SK-N-SH (cell line): ENCODE measurements around the gene PLK3. TPM values are rescaled to one million over a fixed set of nuclear protein-coding genes. Genes with fewer than 3 reads are reported as not detected.
A peak's percentile ranks its signal among the peaks of the same experiment; 100 is the strongest.

Experiments used
- CTCF ChIA-PET: fragments of 300-600, 350-600 bp; formaldehyde crosslinking; extraction: SDS; loops from one replicate; lab custom pipeline; 2021; lab: Yijun Ruan, JAX
- POLR2A ChIA-PET: fragments of 350-600 bp; sonication (Branson Sonifier 250); formaldehyde crosslinking; extraction: SDS; loops from one replicate; lab custom pipeline; 2020; ENCODE audit warnings: antibody characterized with exemption, inconsistent platforms; lab: Yijun Ruan, JAX
- DNase-seq: peaks from one replicate; pipeline ENCODE4 v3.0.0; 2012
- H2AFZ ChIP-seq: fragments of 200-600 bp; sonication (generic); 2 replicates; pipeline ENCODE4 v1.8.1; 2016; ENCODE audit warnings: antibody characterized with exemption, mild to moderate bottlenecking, low read depth
- H3F3A ChIP-seq: fragments of 200-600 bp; sonication (generic); replicated peaks from 2 replicates; pipeline ENCODE3; 2016; ENCODE audit warnings: antibody characterized with exemption, mild to moderate bottlenecking; ENCODE audit not compliant: insufficient read depth
- H3K27ac ChIP-seq, 2 experiments: fragments of 200-500 bp in 1 of 2; fragments of 200-600 bp in 1 of 2; sonication (Bioruptor generic) in 1 of 2; sonication (generic), shearing (Covaris generic) in 1 of 2; 2 replicates each; pipeline versions ENCODE4 v1.5.1 to v1.6.1; 2014 to 2016; ENCODE audit warnings: low read depth in 2 of 2, inconsistent platforms in 1 of 2, low read length in 1 of 2, mild to moderate bottlenecking in 1 of 2, mixed read lengths in 1 of 2
- H3K27me3 ChIP-seq: fragments of 200-600 bp; sonication (generic), shearing (Covaris generic); 2 replicates; pipeline ENCODE4 v1.6.1; 2016; ENCODE audit warnings: mixed run types; ENCODE audit not compliant: insufficient read depth
- H3K36me3 ChIP-seq, 2 experiments: fragments of 200-500 bp in 1 of 2; fragments of 200-600 bp in 1 of 2; sonication (Bioruptor generic) in 1 of 2; sonication (generic) in 1 of 2; replicated peaks in 1 of 2; 2 replicates each; pipeline versions ENCODE3 to v1.5.1; 2014 to 2016; ENCODE audit warnings: low read length in 1 of 2, mild to moderate bottlenecking in 1 of 2; ENCODE audit not compliant: insufficient read depth in 2 of 2, control insufficient read depth in 1 of 2
- H3K4me1 ChIP-seq, 2 experiments: fragments of 200-500 bp in 1 of 2; fragments of 200-600 bp in 1 of 2; sonication (Bioruptor generic) in 1 of 2; sonication (generic), shearing (Covaris generic) in 1 of 2; 2 replicates each; pipeline versions ENCODE4 v1.5.1 to v1.6.1; 2014 to 2016; ENCODE audit warnings: low read depth in 1 of 2, low read length in 1 of 2, mixed run types in 1 of 2; ENCODE audit not compliant: insufficient read depth in 2 of 2, control insufficient read depth in 1 of 2
- H3K4me2 ChIP-seq: fragments of 200-600 bp; sonication (generic), shearing (Covaris generic); 2 replicates; pipeline ENCODE4 v1.6.1; 2017; ENCODE audit warnings: mixed run types
- H3K4me3 ChIP-seq, 2 experiments: fragments of 200-500 bp in 1 of 2; fragments of 200-600 bp in 1 of 2; sonication (Bioruptor generic) in 1 of 2; sonication (generic), shearing (Covaris generic) in 1 of 2; 2 replicates each; pipeline versions ENCODE4 v1.5.1 to v1.8.1; 2014 to 2016; ENCODE audit warnings: low read depth in 2 of 2, inconsistent platforms in 1 of 2, low read length in 1 of 2, mild to moderate bottlenecking in 1 of 2, mixed read lengths in 1 of 2, moderate library complexity in 1 of 2
- H3K79me2 ChIP-seq: fragments of 200-600 bp; sonication (generic); 2 replicates; pipeline ENCODE4 v1.8.1; 2017; ENCODE audit warnings: mild to moderate bottlenecking; ENCODE audit not compliant: insufficient read depth
- H3K9ac ChIP-seq: fragments of 200-600 bp; sonication (generic); 2 replicates; pipeline ENCODE4 v1.6.1; 2017; ENCODE audit warnings: mixed run types
- H3K9me2 ChIP-seq: fragments of 200-600 bp; sonication (generic); 2 replicates; pipeline ENCODE4 v1.6.1; 2017; ENCODE audit warnings: mixed run types
- H3K9me3 ChIP-seq: fragments of 200-600 bp; sonication (generic); 2 replicates; pipeline ENCODE4 v1.6.1; 2017; ENCODE audit warnings: mixed run types, mild to moderate bottlenecking, moderate library complexity
- H4K20me1 ChIP-seq: fragments of 200-600 bp; sonication (generic); 2 replicates; pipeline ENCODE4 v1.6.1; 2017; ENCODE audit warnings: mild to moderate bottlenecking, mixed run types; ENCODE audit not compliant: insufficient read depth
- CHD2 ChIP-seq: fragments of 150-350 bp; IDR thresholded peaks from 2 replicates; pipeline ENCODE4 v1.6.1; 2018; ENCODE audit warnings: low read length; ENCODE audit not compliant: partially characterized antibody
- ELF1 ChIP-seq: IDR thresholded peaks from 2 replicates; pipeline ENCODE4 v1.4.0; 2012
- FOSL2 ChIP-seq: IDR thresholded peaks from 2 replicates; pipeline ENCODE4 v1.4.0; 2012; ENCODE audit warnings: low read depth, mild to moderate bottlenecking, moderate library complexity, borderline replicate concordance
- FOXJ3 ChIP-seq: sonication (generic); formaldehyde crosslinking; IDR thresholded peaks from 2 replicates; pipeline ENCODE4 v1.5.1; 2020; ENCODE audit warnings: mild to moderate bottlenecking, missing genetic modification reagents
- FOXM1 ChIP-seq: IDR thresholded peaks from 2 replicates; pipeline ENCODE4 v1.4.0; 2012; ENCODE audit warnings: low read depth, mild to moderate bottlenecking
- GATA2 ChIP-seq: sonication (generic); formaldehyde crosslinking; IDR thresholded peaks from 2 replicates; pipeline ENCODE4 v1.5.0; 2020; ENCODE audit warnings: mild to moderate bottlenecking, missing genetic modification reagents
- JUND ChIP-seq: IDR thresholded peaks from 2 replicates; pipeline ENCODE4 v1.4.0; 2012
- MXI1 ChIP-seq: IDR thresholded peaks from 2 replicates; pipeline ENCODE4 v1.6.1; 2012; ENCODE audit warnings: mild to moderate bottlenecking, low read depth, low read length, improper control_type of control experiment
- NRF1 ChIP-seq: IDR thresholded peaks from 2 replicates; pipeline ENCODE4 v1.6.1; 2012; ENCODE audit warnings: low read depth, mild to moderate bottlenecking, low read length
- POLR2AphosphoS5 ChIP-seq: IDR thresholded peaks from 2 replicates; pipeline ENCODE4 v1.6.1; 2012; ENCODE audit warnings: low read depth, low read length
- RAD21 ChIP-seq: IDR thresholded peaks from 2 replicates; pipeline ENCODE4 v1.6.1; 2012; ENCODE audit warnings: mild to moderate bottlenecking, low read length
- RXRA ChIP-seq: IDR thresholded peaks from 2 replicates; pipeline ENCODE4 v1.4.0; 2012; ENCODE audit warnings: low read depth, mild to moderate bottlenecking, borderline replicate concordance
- SIN3A ChIP-seq: IDR thresholded peaks from 2 replicates; pipeline ENCODE4 v1.6.1; 2012; ENCODE audit warnings: low read depth, mild to moderate bottlenecking, low read length, moderate library complexity, borderline replicate concordance
- TAF1 ChIP-seq: IDR thresholded peaks from 2 replicates; pipeline ENCODE4 v1.6.1; 2012; ENCODE audit warnings: low read depth, mild to moderate bottlenecking, low read length, moderate library complexity, borderline replicate concordance
- YY1 ChIP-seq: IDR thresholded peaks from 2 replicates; pipeline ENCODE4 v1.4.0; 2012; ENCODE audit warnings: low read depth, mild to moderate bottlenecking
- WGBS: methylation state at CpG from one replicate; pipeline ENCODE4 v1.1.6; 2017; ENCODE audit warnings: low lambda C conversion rate; 5-methylcytosine and 5-hydroxymethylcytosine counted together
- polyA plus RNA-seq, 3 experiments: library from polyadenylated mRNA; depleted of rRNA; stranded (reverse); fragments of >200 nt; gene quantifications; 2 replicates each; pipeline ENCODE4 v1.2.3, GENCODE V29; 2012
- TF ChIP-seq, protein P1 (sequence below): IDR thresholded peaks from 2 replicates; pipeline ENCODE4 v1.6.1; 2012; ENCODE audit warnings: mild to moderate bottlenecking, low read depth, low read length, moderate library complexity
- TF ChIP-seq, protein P2 (sequence below): IDR thresholded peaks from 2 replicates; pipeline ENCODE4 v1.4.0; 2012; ENCODE audit warnings: low read depth, borderline replicate concordance
- TF ChIP-seq, protein P3 (sequence below): fragments of 200-600 bp; sonication (generic); IDR thresholded peaks from 2 replicates; pipeline ENCODE4 v1.6.1; 2017; ENCODE audit warnings: antibody characterized with exemption, mild to moderate bottlenecking, moderate library complexity
- TF ChIP-seq, protein P4 (sequence below): fragments of 150-350 bp; IDR thresholded peaks from 2 replicates; pipeline ENCODE4 v1.6.1; 2016; ENCODE audit warnings: mild to moderate bottlenecking, low read depth, low read length
- TF ChIP-seq, protein P5 (sequence below): IDR thresholded peaks from 2 replicates; pipeline ENCODE4 v1.4.0; 2012; ENCODE audit warnings: low read depth
- TF ChIP-seq, protein P6 (sequence below): IDR thresholded peaks from 2 replicates; pipeline ENCODE4 v1.4.0; 2012; ENCODE audit warnings: low read depth, borderline replicate concordance

Gene PLK3
- polyA plus RNA-seq, 1 of the 3 experiments (the other 2 are of a cell fraction) = 82.8 TPM

DNA sequence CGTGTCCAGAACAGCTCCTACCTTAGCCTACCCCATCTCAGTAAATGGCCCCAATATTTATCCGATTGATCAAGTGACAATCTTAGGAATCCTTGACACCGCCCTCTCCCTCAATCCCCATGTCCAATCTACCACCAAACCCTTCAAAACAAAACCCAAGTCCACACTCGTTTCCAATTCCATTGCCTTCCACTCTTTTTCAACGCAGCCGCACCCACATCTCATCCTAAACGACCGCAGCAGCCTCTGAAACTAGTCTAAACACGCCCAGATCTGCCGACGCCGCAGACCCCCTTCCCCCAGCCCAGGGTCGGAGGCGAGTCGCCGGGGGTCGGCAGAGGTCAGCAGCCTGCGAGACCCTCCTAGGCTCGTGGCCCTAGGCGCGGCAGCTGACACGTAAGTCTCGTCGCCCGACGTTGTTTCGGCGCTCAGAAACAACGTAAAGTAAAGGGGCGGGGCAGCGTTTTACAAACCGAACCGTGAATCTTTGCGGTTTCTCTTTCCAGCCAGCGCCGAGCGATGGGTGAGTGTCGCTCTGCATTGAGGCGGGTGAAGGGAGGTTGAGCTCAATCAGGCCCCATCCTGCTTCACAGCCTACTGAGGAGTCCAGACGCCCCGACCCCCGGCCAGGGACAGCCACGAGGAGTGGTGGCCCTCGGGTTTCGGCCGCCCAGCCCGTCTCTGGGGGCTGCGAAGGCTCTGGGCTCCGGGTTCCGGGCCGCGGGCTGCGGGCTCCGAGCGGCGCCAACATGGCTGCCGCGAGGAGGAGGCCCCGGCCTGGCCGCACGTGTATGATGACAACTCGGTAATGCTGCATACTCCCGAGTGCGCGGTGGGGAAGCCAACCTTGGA is 24.9 kb upstream of the PLK3 start, which contains the start of gene RPS8:
RPS8 (plus strand) TSS at position 463 of the 852 bp plus-strand sequence; CDS start at position 520, 57 bp downstream.
- Histone ChIP-seq H3K4me1 (peaks cover 14 to 16% of the 10 kb centered on the region in 2 experiments; a peak in 3 of 4 replicates), H3F3A (peaks cover 51% of the 10 kb centered on the region), H3K36me3 (peaks cover 22 to 43% of the 10 kb centered on the region in 2 experiments), H2AFZ (peak within 1 kb of the TSS; percentile 86), H3K4me3 (peak within 1 kb of the TSS; percentile 54 to 79), H3K79me2 (peaks cover 56% of the 10 kb centered on the region), H3K27ac (peak within 1 kb of the TSS; percentile 84 to 87), H3K4me2 (peak within 1 kb of the TSS; percentile 98), H3K27me3 (no peaks in the 10 kb centered on the region), H3K9me3 (no peaks in the 10 kb centered on the region), H3K9ac (peak within 1 kb of the TSS; percentile 93), H3K9me2 (no peaks in the 10 kb centered on the region), H4K20me1 (peaks cover 41% of the 10 kb centered on the region)
- POLR2A ChIA-PET = interaction anchor here (0.6 to 2.5 kb wide), 25 partner anchors 9 to 565 kb away, joined by 3 to 22 read pairs (median 5); partner anchors contain the start of genes ARMH1, BEST4, BTBD19 and EIF2B3
- CTCF ChIA-PET = interaction anchor here (1.0 to 2.7 kb wide), 10 partner anchors 9 to 59 kb away, joined by 3 to 16 read pairs (median 4); partner anchors contain the start of genes BTBD19, PLK3 and RNU5D-1
- WGBS = 0% methylated on average over 42 of the region's 65 CpGs
- DNase-seq = peak; percentile 90
- TF ChIP-seq FOXM1 (peak; percentile 85), CHD2 (peak; percentile 91), FOXJ3 (CRISPR knock-in tag) (0 out of 2 replicates have a peak, but pooled peaks have one; percentile 12), RXRA (no peak), RAD21 (no peak), ELF1 (no peak; the same call in 1 of the 2 replicates), MXI1 (peak; percentile 92), SIN3A (peak; percentile 85), JUND (no peak), TAF1 (peak; percentile 98), FOSL2 (no peak), POLR2AphosphoS5 (peak; percentile 99), YY1 (peak; percentile 82), GATA2 (CRISPR knock-in tag) (no peak), NRF1 (no peak)
- TF ChIP-seq, protein P1, sequence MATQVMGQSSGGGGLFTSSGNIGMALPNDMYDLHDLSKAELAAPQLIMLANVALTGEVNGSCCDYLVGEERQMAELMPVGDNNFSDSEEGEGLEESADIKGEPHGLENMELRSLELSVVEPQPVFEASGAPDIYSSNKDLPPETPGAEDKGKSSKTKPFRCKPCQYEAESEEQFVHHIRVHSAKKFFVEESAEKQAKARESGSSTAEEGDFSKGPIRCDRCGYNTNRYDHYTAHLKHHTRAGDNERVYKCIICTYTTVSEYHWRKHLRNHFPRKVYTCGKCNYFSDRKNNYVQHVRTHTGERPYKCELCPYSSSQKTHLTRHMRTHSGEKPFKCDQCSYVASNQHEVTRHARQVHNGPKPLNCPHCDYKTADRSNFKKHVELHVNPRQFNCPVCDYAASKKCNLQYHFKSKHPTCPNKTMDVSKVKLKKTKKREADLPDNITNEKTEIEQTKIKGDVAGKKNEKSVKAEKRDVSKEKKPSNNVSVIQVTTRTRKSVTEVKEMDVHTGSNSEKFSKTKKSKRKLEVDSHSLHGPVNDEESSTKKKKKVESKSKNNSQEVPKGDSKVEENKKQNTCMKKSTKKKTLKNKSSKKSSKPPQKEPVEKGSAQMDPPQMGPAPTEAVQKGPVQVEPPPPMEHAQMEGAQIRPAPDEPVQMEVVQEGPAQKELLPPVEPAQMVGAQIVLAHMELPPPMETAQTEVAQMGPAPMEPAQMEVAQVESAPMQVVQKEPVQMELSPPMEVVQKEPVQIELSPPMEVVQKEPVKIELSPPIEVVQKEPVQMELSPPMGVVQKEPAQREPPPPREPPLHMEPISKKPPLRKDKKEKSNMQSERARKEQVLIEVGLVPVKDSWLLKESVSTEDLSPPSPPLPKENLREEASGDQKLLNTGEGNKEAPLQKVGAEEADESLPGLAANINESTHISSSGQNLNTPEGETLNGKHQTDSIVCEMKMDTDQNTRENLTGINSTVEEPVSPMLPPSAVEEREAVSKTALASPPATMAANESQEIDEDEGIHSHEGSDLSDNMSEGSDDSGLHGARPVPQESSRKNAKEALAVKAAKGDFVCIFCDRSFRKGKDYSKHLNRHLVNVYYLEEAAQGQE = 0 out of 2 replicates have a peak, but pooled peaks have one; percentile 29
- TF ChIP-seq, protein P2, sequence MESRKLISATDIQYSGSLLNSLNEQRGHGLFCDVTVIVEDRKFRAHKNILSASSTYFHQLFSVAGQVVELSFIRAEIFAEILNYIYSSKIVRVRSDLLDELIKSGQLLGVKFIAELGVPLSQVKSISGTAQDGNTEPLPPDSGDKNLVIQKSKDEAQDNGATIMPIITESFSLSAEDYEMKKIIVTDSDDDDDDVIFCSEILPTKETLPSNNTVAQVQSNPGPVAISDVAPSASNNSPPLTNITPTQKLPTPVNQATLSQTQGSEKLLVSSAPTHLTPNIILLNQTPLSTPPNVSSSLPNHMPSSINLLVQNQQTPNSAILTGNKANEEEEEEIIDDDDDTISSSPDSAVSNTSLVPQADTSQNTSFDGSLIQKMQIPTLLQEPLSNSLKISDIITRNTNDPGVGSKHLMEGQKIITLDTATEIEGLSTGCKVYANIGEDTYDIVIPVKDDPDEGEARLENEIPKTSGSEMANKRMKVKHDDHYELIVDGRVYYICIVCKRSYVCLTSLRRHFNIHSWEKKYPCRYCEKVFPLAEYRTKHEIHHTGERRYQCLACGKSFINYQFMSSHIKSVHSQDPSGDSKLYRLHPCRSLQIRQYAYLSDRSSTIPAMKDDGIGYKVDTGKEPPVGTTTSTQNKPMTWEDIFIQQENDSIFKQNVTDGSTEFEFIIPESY = peak; percentile 70; the same call in 1 of the 2 replicates
- TF ChIP-seq, protein P3, sequence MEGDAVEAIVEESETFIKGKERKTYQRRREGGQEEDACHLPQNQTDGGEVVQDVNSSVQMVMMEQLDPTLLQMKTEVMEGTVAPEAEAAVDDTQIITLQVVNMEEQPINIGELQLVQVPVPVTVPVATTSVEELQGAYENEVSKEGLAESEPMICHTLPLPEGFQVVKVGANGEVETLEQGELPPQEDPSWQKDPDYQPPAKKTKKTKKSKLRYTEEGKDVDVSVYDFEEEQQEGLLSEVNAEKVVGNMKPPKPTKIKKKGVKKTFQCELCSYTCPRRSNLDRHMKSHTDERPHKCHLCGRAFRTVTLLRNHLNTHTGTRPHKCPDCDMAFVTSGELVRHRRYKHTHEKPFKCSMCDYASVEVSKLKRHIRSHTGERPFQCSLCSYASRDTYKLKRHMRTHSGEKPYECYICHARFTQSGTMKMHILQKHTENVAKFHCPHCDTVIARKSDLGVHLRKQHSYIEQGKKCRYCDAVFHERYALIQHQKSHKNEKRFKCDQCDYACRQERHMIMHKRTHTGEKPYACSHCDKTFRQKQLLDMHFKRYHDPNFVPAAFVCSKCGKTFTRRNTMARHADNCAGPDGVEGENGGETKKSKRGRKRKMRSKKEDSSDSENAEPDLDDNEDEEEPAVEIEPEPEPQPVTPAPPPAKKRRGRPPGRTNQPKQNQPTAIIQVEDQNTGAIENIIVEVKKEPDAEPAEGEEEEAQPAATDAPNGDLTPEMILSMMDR = no peak
- TF ChIP-seq, protein P4, sequence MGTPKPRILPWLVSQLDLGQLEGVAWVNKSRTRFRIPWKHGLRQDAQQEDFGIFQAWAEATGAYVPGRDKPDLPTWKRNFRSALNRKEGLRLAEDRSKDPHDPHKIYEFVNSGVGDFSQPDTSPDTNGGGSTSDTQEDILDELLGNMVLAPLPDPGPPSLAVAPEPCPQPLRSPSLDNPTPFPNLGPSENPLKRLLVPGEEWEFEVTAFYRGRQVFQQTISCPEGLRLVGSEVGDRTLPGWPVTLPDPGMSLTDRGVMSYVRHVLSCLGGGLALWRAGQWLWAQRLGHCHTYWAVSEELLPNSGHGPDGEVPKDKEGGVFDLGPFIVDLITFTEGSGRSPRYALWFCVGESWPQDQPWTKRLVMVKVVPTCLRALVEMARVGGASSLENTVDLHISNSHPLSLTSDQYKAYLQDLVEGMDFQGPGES = no peak
- TF ChIP-seq, protein P5, sequence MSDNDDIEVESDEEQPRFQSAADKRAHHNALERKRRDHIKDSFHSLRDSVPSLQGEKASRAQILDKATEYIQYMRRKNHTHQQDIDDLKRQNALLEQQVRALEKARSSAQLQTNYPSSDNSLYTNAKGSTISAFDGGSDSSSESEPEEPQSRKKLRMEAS = peak; percentile 82
- TF ChIP-seq, protein P6, sequence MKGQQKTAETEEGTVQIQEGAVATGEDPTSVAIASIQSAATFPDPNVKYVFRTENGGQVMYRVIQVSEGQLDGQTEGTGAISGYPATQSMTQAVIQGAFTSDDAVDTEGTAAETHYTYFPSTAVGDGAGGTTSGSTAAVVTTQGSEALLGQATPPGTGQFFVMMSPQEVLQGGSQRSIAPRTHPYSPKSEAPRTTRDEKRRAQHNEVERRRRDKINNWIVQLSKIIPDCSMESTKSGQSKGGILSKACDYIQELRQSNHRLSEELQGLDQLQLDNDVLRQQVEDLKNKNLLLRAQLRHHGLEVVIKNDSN = peak; percentile 28; the same call in 1 of the 2 replicates
